ENCODE data around the gene MOCOS. TPM values are rescaled to one million over a fixed set of nuclear protein-coding genes. Genes with fewer than 3 reads are reported as not detected.

MOCOS gene
- total RNA-seq, 1 donor from 2014 or later = 0.33 TPM

- DNase-seq = no peak
- Histone ChIP-seq H3K27ac (replicated peaks) (no peak overlapping the region), H3K4me1 (peaks cover 98% of the 10 kb centered on the region), H3K9me3 (replicated peaks) (no peaks in the 10 kb centered on the region), H3K27me3 (ENCODE audit: low read depth) (peaks cover 23% of the 10 kb centered on the region), H3K4me3 (no peak overlapping the region), H3K36me3 (no peaks in the 10 kb centered on the region)
- TF ChIP-seq CTCF (IDR thresholded peaks at IDR 0.05; ENCODE audit: borderline replicate concordance) = no peak
- intact Hi-C loops (cut with micrococcal nuclease) = no loop called here
Measured at GRCh38 chr18:36311026-36311570, 123.8 kb downstream of the MOCOS start.

GRCh38 chr18:36312806-36313395 lies 125.6 kb downstream of the MOCOS start:
- H3K36me3 ChIP-seq = no peaks in the 10 kb centered on the region
- no peak for DNase-seq
- peaks cover 20% of the 10 kb centered on the region for H3K27me3 ChIP-seq (ENCODE audit: low read depth)
- TF ChIP-seq CTCF (IDR thresholded peaks at IDR 0.05; ENCODE audit: borderline replicate concordance) = no peak
- H3K27ac ChIP-seq (replicated peaks) = peak overlapping the region; percentile 70
- intact Hi-C loops (cut with micrococcal nuclease) = no loop called here
- peaks cover 5% of the 10 kb centered on the region for H3K9me3 ChIP-seq (replicated peaks)
- H3K4me1 ChIP-seq = peaks cover 83% of the 10 kb centered on the region
- H3K4me3 ChIP-seq = no peak overlapping the region

GRCh38 chr18:36314098-36314497 lies 126.8 kb downstream of the MOCOS start:
- no peaks in the 10 kb centered on the region for H3K36me3 ChIP-seq
- peak overlapping the region; percentile 70 for H3K27ac ChIP-seq (replicated peaks)
- intact Hi-C loops (cut with micrococcal nuclease) = no loop called here

GRCh38 chr18:36314754-36315153 lies 127.5 kb downstream of the MOCOS start:
- peaks cover 67% of the 10 kb centered on the region for H3K4me1 ChIP-seq
- H3K4me3 ChIP-seq = no peak overlapping the region
- peaks cover 9% of the 10 kb centered on the region for H3K27me3 ChIP-seq (ENCODE audit: low read depth)
- TF ChIP-seq CTCF (IDR thresholded peaks at IDR 0.05; ENCODE audit: borderline replicate concordance) = no peak
- peak overlapping the region; percentile 70 for H3K27ac ChIP-seq (replicated peaks)
- H3K36me3 ChIP-seq = no peaks in the 10 kb centered on the region
- H3K9me3 ChIP-seq (replicated peaks) = peaks cover 23% of the 10 kb centered on the region
- DNase-seq = no peak
- intact Hi-C loops (cut with micrococcal nuclease) = no loop called here

More at GRCh38 chr18:36314098-36314497, 126.8 kb downstream of the MOCOS start:
- TF ChIP-seq CTCF (IDR thresholded peaks at IDR 0.05; ENCODE audit: borderline replicate concordance) = no peak
- peaks cover 17% of the 10 kb centered on the region for H3K9me3 ChIP-seq (replicated peaks)
- DNase-seq = no peak
- H3K4me1 ChIP-seq = peaks cover 73% of the 10 kb centered on the region
- peaks cover 12% of the 10 kb centered on the region for H3K27me3 ChIP-seq (ENCODE audit: low read depth)
- no peak overlapping the region for H3K4me3 ChIP-seq

- no peak for DNase-seq
- H3K4me3 ChIP-seq = no peak overlapping the region
- H3K9me3 ChIP-seq (replicated peaks) = peaks cover 23% of the 10 kb centered on the region
- peaks cover under 1% of the 10 kb centered on the region for H3K27me3 ChIP-seq (ENCODE audit: low read depth)
- intact Hi-C loops (cut with micrococcal nuclease) = no loop called here
- TF ChIP-seq CTCF (IDR thresholded peaks at IDR 0.05; ENCODE audit: borderline replicate concordance) = no peak
- H3K4me1 ChIP-seq = peaks cover 59% of the 10 kb centered on the region
- H3K36me3 ChIP-seq = no peaks in the 10 kb centered on the region
- peak overlapping the region; percentile 70 for H3K27ac ChIP-seq (replicated peaks)
Measured at GRCh38 chr18:36315736-36316135, 128.4 kb downstream of the MOCOS start.

Data from left ventricle myocardium inferior (tissue), 1 donor.